ENCODE data around the gene ALDH3B2. TPM values are rescaled to one million over a fixed set of nuclear protein-coding genes. Genes with fewer than 3 reads are reported as not detected.

The ALDH3B2 gene
- total and polyA plus RNA-seq, 8 donors: 0.17 to 0.50 (median 0.34) TPM; not detected in 4

DNA sequence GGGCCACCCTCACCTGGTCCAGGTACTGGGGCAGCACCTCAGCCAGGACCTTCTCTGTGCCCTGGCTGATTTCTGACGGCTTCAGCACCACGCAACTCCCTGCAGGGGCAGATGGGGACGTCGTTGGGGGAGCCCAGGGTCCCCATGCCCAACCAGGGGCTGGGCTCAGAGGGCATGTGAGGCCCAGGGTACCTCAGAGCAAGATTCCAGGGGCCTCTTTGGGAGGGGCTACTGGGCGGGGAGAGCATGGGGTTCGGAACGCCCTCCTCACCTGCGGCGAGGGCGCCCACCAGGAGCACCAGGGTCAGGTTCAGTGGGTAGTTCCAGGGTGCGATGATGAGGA, 8.1 kb downstream of the ALDH3B2 start:
- H3K27ac ChIP-seq: no peak overlapping the region
- no peaks in the 10 kb centered on the region for H3K4me1 ChIP-seq
- no peak for DNase-seq
- H3K27me3 ChIP-seq: no peaks in the 10 kb centered on the region
- TF ChIP-seq, protein P1, sequence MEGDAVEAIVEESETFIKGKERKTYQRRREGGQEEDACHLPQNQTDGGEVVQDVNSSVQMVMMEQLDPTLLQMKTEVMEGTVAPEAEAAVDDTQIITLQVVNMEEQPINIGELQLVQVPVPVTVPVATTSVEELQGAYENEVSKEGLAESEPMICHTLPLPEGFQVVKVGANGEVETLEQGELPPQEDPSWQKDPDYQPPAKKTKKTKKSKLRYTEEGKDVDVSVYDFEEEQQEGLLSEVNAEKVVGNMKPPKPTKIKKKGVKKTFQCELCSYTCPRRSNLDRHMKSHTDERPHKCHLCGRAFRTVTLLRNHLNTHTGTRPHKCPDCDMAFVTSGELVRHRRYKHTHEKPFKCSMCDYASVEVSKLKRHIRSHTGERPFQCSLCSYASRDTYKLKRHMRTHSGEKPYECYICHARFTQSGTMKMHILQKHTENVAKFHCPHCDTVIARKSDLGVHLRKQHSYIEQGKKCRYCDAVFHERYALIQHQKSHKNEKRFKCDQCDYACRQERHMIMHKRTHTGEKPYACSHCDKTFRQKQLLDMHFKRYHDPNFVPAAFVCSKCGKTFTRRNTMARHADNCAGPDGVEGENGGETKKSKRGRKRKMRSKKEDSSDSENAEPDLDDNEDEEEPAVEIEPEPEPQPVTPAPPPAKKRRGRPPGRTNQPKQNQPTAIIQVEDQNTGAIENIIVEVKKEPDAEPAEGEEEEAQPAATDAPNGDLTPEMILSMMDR (IDR thresholded peaks at IDR 0.05): no peak
- no peak overlapping the region for H3K4me3 ChIP-seq
- ATAC-seq: no peak
- no peak for FAIRE-seq
- H3K36me3 ChIP-seq: no peaks in the 10 kb centered on the region
- intact Hi-C loops (cut with DNase I): loop anchor here in 1 of 3 donors (10.0 kb wide), 1 partner anchor 49 kb away; no protein-coding TSS in a partner anchor
- H3K9me3 ChIP-seq: no peaks in the 10 kb centered on the region
- WGBS, 2 donors: 88 to 96% methylated on average over 11 of the region's 11 CpGs

DNA sequence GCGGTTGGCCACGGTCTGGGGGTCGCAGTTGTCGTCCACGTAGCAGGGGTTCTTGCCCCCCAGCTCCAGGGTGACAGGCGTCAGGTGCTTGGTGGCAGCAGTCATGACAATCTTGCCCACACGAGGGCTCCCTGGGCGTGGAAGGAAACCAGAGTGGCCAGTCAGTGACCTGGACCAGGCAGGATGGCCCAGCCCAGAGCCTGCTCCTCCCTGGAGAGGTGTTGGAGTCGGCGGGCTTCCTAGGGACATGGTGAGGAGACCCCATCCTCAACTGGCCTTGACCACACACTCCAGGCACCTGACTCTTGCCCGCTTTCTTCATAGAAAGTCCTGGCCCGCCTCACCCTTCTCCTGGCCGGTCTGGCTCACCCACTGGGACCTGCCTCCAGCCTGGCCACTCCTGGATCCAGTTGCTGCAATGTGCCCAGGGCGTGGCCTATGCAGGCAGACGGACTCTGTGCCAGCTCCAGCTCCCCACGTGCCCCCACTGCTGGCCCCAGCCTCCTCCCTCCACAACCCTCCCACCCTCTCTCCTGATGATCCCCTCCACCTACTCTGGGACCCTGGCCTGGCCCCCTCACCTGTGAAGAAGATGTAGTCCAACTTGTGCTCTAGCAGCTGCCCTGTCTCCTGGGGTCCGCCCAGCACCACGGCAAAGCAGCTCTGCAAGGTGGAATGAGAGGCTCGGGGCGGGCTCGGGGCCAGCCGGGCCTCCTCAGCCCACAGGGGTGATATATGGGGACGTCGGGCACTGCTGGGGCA, 8.7 kb downstream of the ALDH3B2 start:
- WGBS, 2 donors: 53 to 54% methylated on average over 19 to 24 of the region's 24 CpGs
- Histone ChIP-seq H3K36me3 (no peaks in the 10 kb centered on the region), H3K27ac (no peak overlapping the region), H3K27me3 (no peaks in the 10 kb centered on the region), H3K4me3 (no peak overlapping the region), H3K4me1 (no peaks in the 10 kb centered on the region), H3K9me3 (no peaks in the 10 kb centered on the region)
- FAIRE-seq (no peak), ATAC-seq (peak; percentile 58 to 93 (median 72)), DNase-seq (peak in 4 of 6 donors; percentile 51 to 82 (median 62))
- TF ChIP-seq, protein P1 (IDR thresholded peaks at IDR 0.05): peak in 3 of 4 donors; percentile 13 to 19 (median 15)
- intact Hi-C loops (cut with DNase I): loop anchor here in 1 of 3 donors (10.0 kb wide), 1 partner anchor 49 kb away; no protein-coding TSS in a partner anchor

DNA sequence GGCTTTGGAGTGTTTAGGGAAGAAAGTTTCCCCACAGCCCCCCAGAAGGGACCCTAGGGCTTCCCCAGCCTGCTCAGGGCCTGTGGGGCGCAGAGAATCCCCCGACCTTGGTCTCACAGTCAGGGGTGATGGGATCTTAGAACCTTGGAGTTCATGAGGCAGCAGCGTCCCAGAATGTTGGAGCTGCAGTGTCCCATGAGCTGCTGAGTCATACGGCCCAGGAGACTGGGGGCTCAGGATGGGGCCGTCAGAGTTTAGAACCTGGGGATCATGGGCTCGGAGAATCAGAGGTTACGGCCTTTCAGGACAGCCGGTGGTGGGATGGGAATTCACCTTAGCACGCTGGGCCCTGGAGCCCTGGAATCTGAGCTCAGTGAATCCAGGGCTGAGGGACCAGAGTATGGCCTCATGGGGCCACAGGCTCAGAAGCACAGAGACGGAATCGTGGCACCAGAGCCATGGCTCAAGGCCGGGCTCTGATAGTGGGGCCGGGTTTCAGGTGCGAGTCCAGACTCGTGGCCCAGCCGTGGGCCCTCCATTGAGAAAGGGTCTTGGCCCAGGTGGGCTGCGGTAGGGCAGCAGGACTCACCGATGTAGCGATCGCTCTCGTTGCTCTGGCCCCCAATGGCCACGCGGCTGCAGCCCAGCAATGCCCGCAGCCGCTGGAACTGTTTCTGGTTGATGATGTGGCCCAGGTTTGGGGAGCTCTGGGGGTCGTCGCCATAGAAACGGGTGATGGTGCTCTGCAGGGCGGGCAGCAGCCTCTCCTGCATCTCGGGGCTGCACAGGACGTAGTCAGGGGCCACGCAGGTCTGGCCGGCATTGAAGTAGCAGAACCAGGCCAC, 9.5 kb downstream of the ALDH3B2 start:
- FAIRE-seq: no peak
- H3K36me3 ChIP-seq: no peaks in the 10 kb centered on the region
- DNase-seq: no peak
- 75 to 82% methylated on average over 28 to 33 of the region's 33 CpGs for WGBS, 2 donors
- H3K27ac ChIP-seq: no peak overlapping the region
- H3K27me3 ChIP-seq: no peaks in the 10 kb centered on the region
- ATAC-seq: no peak
- TF ChIP-seq, protein P1 (IDR thresholded peaks at IDR 0.05): no peak
- H3K4me1 ChIP-seq: no peaks in the 10 kb centered on the region
- no peak overlapping the region for H3K4me3 ChIP-seq
- H3K9me3 ChIP-seq: no peaks in the 10 kb centered on the region
- intact Hi-C loops (cut with DNase I): loop anchor here in 1 of 3 donors (5.0 to 10.0 kb wide), 2 partner anchors 38 to 50 kb away; partner anchors contain the start of gene NUDT8

DNA sequence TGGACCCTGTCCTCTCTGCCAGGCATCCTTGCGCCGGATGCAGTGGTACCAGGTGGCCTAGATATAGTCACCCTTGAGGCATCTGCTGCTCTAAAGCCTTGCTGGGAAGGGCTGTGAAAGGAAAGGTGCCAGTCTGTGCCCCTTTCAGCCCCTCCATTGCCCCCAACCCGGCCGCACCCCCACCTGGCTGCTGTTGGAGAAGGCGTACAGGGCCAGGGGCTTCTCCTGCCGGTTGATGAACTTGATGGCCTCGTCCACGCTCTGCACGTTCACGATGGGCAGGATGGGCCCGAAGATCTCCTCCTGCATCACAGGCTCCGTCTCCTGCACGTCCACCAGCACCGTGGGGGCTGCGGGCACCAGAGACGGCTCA, 10.2 kb downstream of the ALDH3B2 start:
- TF ChIP-seq, protein P1 (IDR thresholded peaks at IDR 0.05): no peak
- no peaks in the 10 kb centered on the region for H3K9me3 ChIP-seq
- no peaks in the 10 kb centered on the region for H3K4me1 ChIP-seq
- H3K27ac ChIP-seq: no peak overlapping the region
- ATAC-seq (no peak), FAIRE-seq (no peak), DNase-seq (peak in 1 of 6 donors; percentile 57)
- no peak overlapping the region for H3K4me3 ChIP-seq
- 80 to 89% methylated on average over 16 of the region's 16 CpGs for WGBS, 2 donors
- H3K27me3 ChIP-seq: no peaks in the 10 kb centered on the region
- H3K36me3 ChIP-seq: no peaks in the 10 kb centered on the region
- intact Hi-C loops (cut with DNase I): loop anchor here in 1 of 3 donors (5.0 to 10.0 kb wide), 2 partner anchors 37 to 51 kb away; partner anchors contain the start of gene NUDT8
